Hepatocyte (in vitro differentiated cells): ENCODE measurements around the gene ZFP36L2. TPM values are rescaled to one million over a fixed set of nuclear protein-coding genes. Genes with fewer than 3 reads are reported as not detected.

Source experiments
- DNase-seq: peaks from one replicate; pipeline ENCODE4 v3.0.0-alpha.2; 2016; ENCODE audit warnings: low spot score
- H2AFZ ChIP-seq: fragments of 200-600 bp; sonication (generic); 2 replicates; pipeline ENCODE4 v1.6.0; 2016; ENCODE audit warnings: antibody characterized with exemption, mild to moderate bottlenecking
- H3K27ac ChIP-seq: fragments of 200-600 bp; sonication (generic); 2 replicates; pipeline ENCODE4 v1.5.1; 2016; ENCODE audit warnings: mild to moderate bottlenecking
- H3K27me3 ChIP-seq: fragments of 200-600 bp; sonication (generic); 2 replicates; pipeline ENCODE4 v1.6.1; 2016
- H3K36me3 ChIP-seq: fragments of 200-600 bp; sonication (generic); replicated peaks from 2 replicates; pipeline ENCODE4 v1.5.1; 2016; ENCODE audit warnings: low read depth; ENCODE audit not compliant: insufficient read depth
- H3K4me1 ChIP-seq: fragments of 200-600 bp; sonication (generic); 2 replicates; pipeline ENCODE4 v1.5.1; 2016; ENCODE audit warnings: mild to moderate bottlenecking, moderate library complexity; ENCODE audit not compliant: insufficient read depth
- H3K4me2 ChIP-seq: fragments of 200-600 bp; sonication (generic); 2 replicates; pipeline ENCODE4 v1.6.0; 2016
- H3K4me3 ChIP-seq: fragments of 200-600 bp; sonication (generic); 2 replicates; pipeline ENCODE4 v1.5.1; 2016; ENCODE audit warnings: mild to moderate bottlenecking
- H3K79me2 ChIP-seq: fragments of 200-600 bp; sonication (generic); 2 replicates; pipeline ENCODE4 v1.6.0; 2017; ENCODE audit warnings: mild to moderate bottlenecking
- H3K9me2 ChIP-seq: fragments of 200-600 bp; sonication (generic); replicated peaks from 2 replicates; pipeline ENCODE4 v1.6.0; 2017; ENCODE audit warnings: mild to moderate bottlenecking; ENCODE audit not compliant: insufficient read depth
- H3K9me3 ChIP-seq: fragments of 200-600 bp; sonication (generic); 2 replicates; pipeline ENCODE4 v1.5.1; 2016; ENCODE audit warnings: low read depth, mild to moderate bottlenecking
- H4K20me1 ChIP-seq: fragments of 200-600 bp; sonication (generic); 2 replicates; pipeline ENCODE4 v1.6.0; 2016; ENCODE audit warnings: mild to moderate bottlenecking; ENCODE audit not compliant: insufficient read depth, poor library complexity, severe bottlenecking
- CTCF ChIP-seq: fragments of 200-600 bp; sonication (generic); IDR thresholded peaks from 2 replicates; pipeline ENCODE4 v1.5.1; 2016; ENCODE audit warnings: antibody characterized with exemption, mild to moderate bottlenecking; ENCODE audit not compliant: poor library complexity
- EZH2 ChIP-seq: fragments of 200-600 bp; sonication (generic); IDR thresholded peaks from 2 replicates; pipeline ENCODE4 v1.6.1; 2016; ENCODE audit warnings: antibody characterized with exemption, mild to moderate bottlenecking, borderline replicate concordance
- EZH2phosphoT487 ChIP-seq: fragments of 200-600 bp; sonication (generic); IDR thresholded peaks from one replicate; pipeline ENCODE4 v1.6.1; 2018; ENCODE audit warnings: antibody characterized with exemption, mild to moderate bottlenecking, low read depth, moderate library complexity; ENCODE audit not compliant: unreplicated experiment, severe bottlenecking
- WGBS: methylation state at CpG from one replicate; pipeline ENCODE4 v1.1.6; 2016; ENCODE audit warnings: low lambda C conversion rate; ENCODE audit errors: missing lambda C conversion rate; 5-methylcytosine and 5-hydroxymethylcytosine counted together
- polyA plus RNA-seq: library from polyadenylated mRNA; unstranded; fragments of >200 nt; fragmentation: Nextera tagmentation; extraction: Ambion mirVana; gene quantifications from 2 replicates; pipeline ENCODE4 v1.2.1, GENCODE V29; 2016
- total RNA-seq: library from RNA; depleted of rRNA; stranded (reverse); fragments of >200 nt; gene quantifications from 2 replicates; pipeline ENCODE4 v1.2.3, GENCODE V29; 2014

Gene ZFP36L2
- total and polyA plus RNA-seq, 2 experiments from 2014 or later, result 85.1 to 285 TPM

GRCh38 chr2:43262239-43262638 lies 35.8 kb upstream of the ZFP36L2 start:
- TF ChIP-seq EZH2, result no peak
- TF ChIP-seq CTCF, result no peak
- no peak for TF ChIP-seq EZH2phosphoT487
- Histone ChIP-seq H3K4me1 (peaks cover 10% of the 10 kb centered on the region), H3K27me3 (no peaks in the 10 kb centered on the region), H3K36me3 (no peaks in the 10 kb centered on the region), H3K9me2 (no peaks in the 10 kb centered on the region), H4K20me1 (no peaks in the 10 kb centered on the region), H3K79me2 (no peaks in the 10 kb centered on the region), H2AFZ (no peak overlapping the region), H3K27ac (no peak overlapping the region), H3K9me3 (no peaks in the 10 kb centered on the region), H3K4me3 (no peak overlapping the region), H3K4me2 (no peak overlapping the region)
- DNase-seq, result no peak
- 76% methylated on average over 1 of the region's 1 CpG for WGBS

GRCh38 chr2:43259512-43259911 lies 33.1 kb upstream of the ZFP36L2 start:
- Histone ChIP-seq H3K36me3 (no peaks in the 10 kb centered on the region), H3K27ac (no peak overlapping the region), H3K9me2 (no peaks in the 10 kb centered on the region), H2AFZ (no peak overlapping the region), H4K20me1 (no peaks in the 10 kb centered on the region), H3K27me3 (no peaks in the 10 kb centered on the region), H3K9me3 (no peaks in the 10 kb centered on the region), H3K4me1 (peaks cover 11% of the 10 kb centered on the region), H3K4me2 (no peak overlapping the region), H3K79me2 (no peaks in the 10 kb centered on the region), H3K4me3 (no peak overlapping the region)
- WGBS, result 76% methylated on average over 1 of the region's 1 CpG
- DNase-seq, result no peak
- TF ChIP-seq EZH2phosphoT487 (no peak), EZH2 (no peak)

- no peak for DNase-seq
- TF ChIP-seq CTCF (no peak), EZH2phosphoT487 (no peak), EZH2 (no peak)
- Histone ChIP-seq H3K79me2 (no peaks in the 10 kb centered on the region), H2AFZ (no peak overlapping the region), H3K27me3 (no peaks in the 10 kb centered on the region), H3K4me3 (no peak overlapping the region), H3K9me3 (no peaks in the 10 kb centered on the region), H3K4me1 (peaks cover 11% of the 10 kb centered on the region), H3K9me2 (no peaks in the 10 kb centered on the region), H3K36me3 (no peaks in the 10 kb centered on the region), H4K20me1 (no peaks in the 10 kb centered on the region), H3K4me2 (no peak overlapping the region), H3K27ac (no peak overlapping the region)
- 81% methylated on average over 2 of the region's 2 CpGs for WGBS
Measured at GRCh38 chr2:43258547-43259156, 32.2 kb upstream of the ZFP36L2 start.

- peak overlapping the region; percentile 62 for H3K27ac ChIP-seq
- no peak overlapping the region for H3K4me3 ChIP-seq
- DNase-seq, result no peak
- H3K36me3 ChIP-seq, result no peaks in the 10 kb centered on the region
- H3K9me2 ChIP-seq, result no peaks in the 10 kb centered on the region
- no peak overlapping the region for H3K4me2 ChIP-seq
- no peaks in the 10 kb centered on the region for H3K9me3 ChIP-seq
- no peaks in the 10 kb centered on the region for H4K20me1 ChIP-seq
- peaks cover 26% of the 10 kb centered on the region for H3K4me1 ChIP-seq
- TF ChIP-seq EZH2 (no peak), CTCF (no peak), EZH2phosphoT487 (no peak)
- H2AFZ ChIP-seq, result no peak overlapping the region
- no peaks in the 10 kb centered on the region for H3K27me3 ChIP-seq
- no peaks in the 10 kb centered on the region for H3K79me2 ChIP-seq
- 43% methylated on average over 8 of the region's 8 CpGs for WGBS
Measured at GRCh38 chr2:43255296-43255910, 29.0 kb upstream of the ZFP36L2 start.
